Measurements from ENCODE around the gene FARP2. TPM values are rescaled to one million over a fixed set of nuclear protein-coding genes. Genes with fewer than 3 reads are reported as not detected.

Gene FARP2
- total RNA-seq, 2 experiments from 2014 or later, result 17.2 to 18.3 TPM

DNA sequence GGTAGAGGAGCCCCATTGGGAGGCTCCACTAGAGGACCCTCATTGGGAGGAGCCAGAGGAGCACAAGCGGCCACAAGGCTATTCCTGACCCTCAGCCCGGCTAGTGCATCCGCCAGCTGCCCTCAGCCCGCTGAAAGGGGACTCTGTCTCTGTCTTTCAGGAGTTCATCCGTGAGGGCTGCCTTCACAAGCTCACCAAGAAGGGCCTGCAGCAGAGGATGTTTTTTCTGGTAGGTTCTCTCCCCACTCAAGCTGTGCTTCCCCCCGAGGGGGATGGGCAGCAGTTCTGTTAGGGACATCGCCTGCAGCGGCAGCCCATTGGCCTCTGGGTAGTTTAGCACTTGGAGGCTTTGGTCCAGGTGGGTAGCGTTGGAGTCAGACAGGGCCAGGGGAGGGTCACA is 127.2 kb downstream of the FARP2 start:
- no peaks in the 10 kb centered on the region for H3K4me1 ChIP-seq (ENCODE audit: insufficient read depth, low read length)
- no peaks in the 10 kb centered on the region for H3K27me3 ChIP-seq (ENCODE audit: control insufficient read depth in 1 of 2, insufficient read depth in 2 of 2, low read length in 2 of 2)
- intact Hi-C loops (cut with DNase I, micrococcal nuclease), result no loop called here
- Mint-ChIP-seq H3K4me3 (no peak overlapping the region), H3K36me3 (ENCODE audit: low read depth) (peaks cover 4% of the 10 kb centered on the region), H3K27me3 (peaks cover 3% of the 10 kb centered on the region), H3K27ac (no peak overlapping the region), H3K4me1 (ENCODE audit: low read depth) (no peaks in the 10 kb centered on the region), H3K9me3 (no peaks in the 10 kb centered on the region)
- ATAC-seq (ENCODE audit: poor library complexity), result no peak
- no peaks in the 10 kb centered on the region for H3K36me3 ChIP-seq (ENCODE audit: insufficient read depth, low read length)
- H3K4me3 ChIP-seq (ENCODE audit: low read length), result no peak overlapping the region
- H3K27ac ChIP-seq (ENCODE audit: low read depth in 1 of 2, low read length in 2 of 2), result no peak overlapping the region
- POLR2A ChIA-PET, result no interaction called here
- CTCF ChIA-PET, result no interaction called here
- H3K9me3 ChIP-seq (ENCODE audit: control insufficient read depth in 1 of 2, insufficient read depth in 1 of 2, low read length in 2 of 2), result no peaks in the 10 kb centered on the region
- no peak for DNase-seq
- TF ChIP-seq, protein P1, sequence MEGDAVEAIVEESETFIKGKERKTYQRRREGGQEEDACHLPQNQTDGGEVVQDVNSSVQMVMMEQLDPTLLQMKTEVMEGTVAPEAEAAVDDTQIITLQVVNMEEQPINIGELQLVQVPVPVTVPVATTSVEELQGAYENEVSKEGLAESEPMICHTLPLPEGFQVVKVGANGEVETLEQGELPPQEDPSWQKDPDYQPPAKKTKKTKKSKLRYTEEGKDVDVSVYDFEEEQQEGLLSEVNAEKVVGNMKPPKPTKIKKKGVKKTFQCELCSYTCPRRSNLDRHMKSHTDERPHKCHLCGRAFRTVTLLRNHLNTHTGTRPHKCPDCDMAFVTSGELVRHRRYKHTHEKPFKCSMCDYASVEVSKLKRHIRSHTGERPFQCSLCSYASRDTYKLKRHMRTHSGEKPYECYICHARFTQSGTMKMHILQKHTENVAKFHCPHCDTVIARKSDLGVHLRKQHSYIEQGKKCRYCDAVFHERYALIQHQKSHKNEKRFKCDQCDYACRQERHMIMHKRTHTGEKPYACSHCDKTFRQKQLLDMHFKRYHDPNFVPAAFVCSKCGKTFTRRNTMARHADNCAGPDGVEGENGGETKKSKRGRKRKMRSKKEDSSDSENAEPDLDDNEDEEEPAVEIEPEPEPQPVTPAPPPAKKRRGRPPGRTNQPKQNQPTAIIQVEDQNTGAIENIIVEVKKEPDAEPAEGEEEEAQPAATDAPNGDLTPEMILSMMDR (IDR thresholded peaks at IDR 0.05), result no peak

DNA sequence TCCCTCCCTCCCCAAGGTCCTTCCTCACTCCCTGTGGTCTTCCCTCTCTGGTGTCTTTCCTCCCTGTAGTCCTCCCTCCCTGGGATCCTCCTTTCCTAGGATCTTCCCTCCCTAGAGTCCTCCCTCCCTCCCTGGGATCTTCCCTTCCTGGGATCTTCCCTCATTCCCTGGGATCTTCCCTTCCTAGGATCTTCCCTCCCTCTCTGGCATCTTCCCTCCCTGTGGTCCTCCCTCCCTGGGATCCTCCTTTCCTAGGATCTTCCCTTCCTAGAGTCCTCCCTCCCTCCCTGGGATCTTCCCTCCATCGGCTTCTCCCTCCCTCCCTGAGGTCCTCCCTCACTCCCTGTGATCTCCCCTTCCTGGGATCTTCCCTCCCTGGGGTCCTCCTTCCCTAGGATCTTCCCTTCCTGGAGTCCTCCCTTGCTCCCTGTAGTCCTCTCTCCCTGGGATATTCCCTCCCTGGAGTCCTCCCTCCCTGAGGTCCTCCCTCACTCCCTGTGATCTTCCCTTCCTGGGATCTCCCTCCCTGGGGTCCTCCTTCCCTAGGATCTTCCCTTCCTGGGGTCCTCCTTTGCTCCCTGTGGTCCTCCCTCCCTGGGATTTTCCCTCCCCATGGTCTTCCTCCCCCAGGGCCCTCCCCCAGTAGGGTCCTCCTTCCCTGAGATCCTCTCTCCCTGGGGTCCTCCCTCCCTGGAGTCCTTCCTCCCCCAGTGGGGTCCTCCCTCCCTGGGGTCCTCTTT is 129.3 kb downstream of the FARP2 start:
- no peaks in the 10 kb centered on the region for H3K27me3 ChIP-seq (ENCODE audit: control insufficient read depth in 1 of 2, insufficient read depth in 2 of 2, low read length in 2 of 2)
- H3K4me1 ChIP-seq (ENCODE audit: insufficient read depth, low read length), result no peaks in the 10 kb centered on the region
- no peak for ATAC-seq (ENCODE audit: poor library complexity)
- no peak overlapping the region for H3K4me3 ChIP-seq (ENCODE audit: low read length)
- intact Hi-C loops (cut with DNase I, micrococcal nuclease), result no loop called here
- CTCF ChIA-PET, result no interaction called here
- Mint-ChIP-seq H3K4me3 (no peak overlapping the region), H3K4me1 (ENCODE audit: low read depth) (no peaks in the 10 kb centered on the region), H3K9me3 (no peaks in the 10 kb centered on the region), H3K36me3 (ENCODE audit: low read depth) (no peaks in the 10 kb centered on the region), H3K27ac (no peak overlapping the region), H3K27me3 (peaks cover 3% of the 10 kb centered on the region)
- DNase-seq, result no peak
- POLR2A ChIA-PET, result no interaction called here
- H3K9me3 ChIP-seq (ENCODE audit: control insufficient read depth in 1 of 2, insufficient read depth in 1 of 2, low read length in 2 of 2), result no peaks in the 10 kb centered on the region
- H3K27ac ChIP-seq (ENCODE audit: low read depth in 1 of 2, low read length in 2 of 2), result no peak overlapping the region
- H3K36me3 ChIP-seq (ENCODE audit: insufficient read depth, low read length), result no peaks in the 10 kb centered on the region
- TF ChIP-seq, protein P1 (IDR thresholded peaks at IDR 0.05), result no peak

DNA sequence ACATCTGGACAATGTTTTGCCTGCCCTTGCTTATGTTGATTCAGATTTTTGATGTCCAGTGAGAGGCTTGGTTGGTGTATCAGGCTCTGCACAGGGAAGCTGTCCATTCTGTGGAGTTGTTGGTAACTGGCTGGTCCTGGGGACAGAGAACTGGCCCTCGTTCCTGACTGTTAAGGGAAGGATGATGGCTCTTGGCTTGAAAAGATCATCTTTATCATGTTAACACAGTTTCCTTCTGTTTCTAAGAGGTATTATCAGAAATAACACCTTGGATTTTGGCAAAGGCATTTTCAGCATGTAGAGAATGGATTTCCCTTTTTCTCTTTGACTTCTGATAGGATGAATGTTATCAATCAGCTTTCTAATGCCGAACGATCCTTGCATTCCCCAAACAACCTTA is 133.0 kb downstream of the FARP2 start:
- intact Hi-C loops (cut with DNase I, micrococcal nuclease), result no loop called here
- H3K4me1 Mint-ChIP-seq (ENCODE audit: low read depth), result no peaks in the 10 kb centered on the region
- POLR2A ChIA-PET, result no interaction called here

More for the DNA sequence above, 133.0 kb downstream of the FARP2 start:
- no peak overlapping the region for H3K27ac Mint-ChIP-seq
- DNase-seq, result no peak
- Histone ChIP-seq H3K4me3 (ENCODE audit: low read length) (no peak overlapping the region), H3K36me3 (ENCODE audit: insufficient read depth, low read length) (no peaks in the 10 kb centered on the region), H3K27ac (ENCODE audit: low read depth in 1 of 2, low read length in 2 of 2) (no peak overlapping the region), H3K27me3 (ENCODE audit: control insufficient read depth in 1 of 2, insufficient read depth in 2 of 2, low read length in 2 of 2) (no peaks in the 10 kb centered on the region), H3K9me3 (ENCODE audit: control insufficient read depth in 1 of 2, insufficient read depth in 1 of 2, low read length in 2 of 2) (no peaks in the 10 kb centered on the region), H3K4me1 (ENCODE audit: insufficient read depth, low read length) (no peaks in the 10 kb centered on the region)
- ATAC-seq (ENCODE audit: poor library complexity), result no peak
- H3K36me3 Mint-ChIP-seq (ENCODE audit: low read depth), result peaks cover 3% of the 10 kb centered on the region
- CTCF ChIA-PET, result no interaction called here
- H3K4me3 Mint-ChIP-seq, result no peak overlapping the region
- H3K27me3 Mint-ChIP-seq, result no peaks in the 10 kb centered on the region
- TF ChIP-seq, protein P1 (IDR thresholded peaks at IDR 0.05), result no peak
- H3K9me3 Mint-ChIP-seq, result no peaks in the 10 kb centered on the region
